HG03520 (cell line): ENCODE measurements around the gene MRPL20.

Experiments used
- ATAC-seq: cut with Tn5 transposase; IDR thresholded peaks from one replicate; pipeline ENCODE4 v1.9.1; 2021; ENCODE audit warnings: mild to moderate bottlenecking, moderate library complexity; ENCODE audit not compliant: unreplicated experiment

Gene MRPL20

DNA sequence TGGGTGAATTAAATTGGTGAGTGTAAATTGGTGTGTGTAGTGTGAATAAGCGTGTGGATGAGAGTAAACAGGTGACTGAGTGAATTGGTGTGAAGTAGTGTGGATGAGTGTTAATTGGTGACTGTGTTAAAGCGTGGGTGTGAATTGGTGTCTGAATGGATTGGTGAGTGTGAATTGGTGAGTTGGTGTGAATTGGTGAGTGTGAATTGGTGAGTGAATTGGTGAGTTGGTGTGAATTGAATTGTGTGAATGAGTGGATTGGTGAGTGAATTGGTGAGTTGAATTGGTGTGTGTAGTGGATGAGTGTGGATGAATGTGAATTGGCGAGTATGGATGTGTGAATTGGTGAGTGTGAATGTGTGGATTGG is 40.4 kb downstream of the MRPL20 start:
- ATAC-seq = no peak

DNA sequence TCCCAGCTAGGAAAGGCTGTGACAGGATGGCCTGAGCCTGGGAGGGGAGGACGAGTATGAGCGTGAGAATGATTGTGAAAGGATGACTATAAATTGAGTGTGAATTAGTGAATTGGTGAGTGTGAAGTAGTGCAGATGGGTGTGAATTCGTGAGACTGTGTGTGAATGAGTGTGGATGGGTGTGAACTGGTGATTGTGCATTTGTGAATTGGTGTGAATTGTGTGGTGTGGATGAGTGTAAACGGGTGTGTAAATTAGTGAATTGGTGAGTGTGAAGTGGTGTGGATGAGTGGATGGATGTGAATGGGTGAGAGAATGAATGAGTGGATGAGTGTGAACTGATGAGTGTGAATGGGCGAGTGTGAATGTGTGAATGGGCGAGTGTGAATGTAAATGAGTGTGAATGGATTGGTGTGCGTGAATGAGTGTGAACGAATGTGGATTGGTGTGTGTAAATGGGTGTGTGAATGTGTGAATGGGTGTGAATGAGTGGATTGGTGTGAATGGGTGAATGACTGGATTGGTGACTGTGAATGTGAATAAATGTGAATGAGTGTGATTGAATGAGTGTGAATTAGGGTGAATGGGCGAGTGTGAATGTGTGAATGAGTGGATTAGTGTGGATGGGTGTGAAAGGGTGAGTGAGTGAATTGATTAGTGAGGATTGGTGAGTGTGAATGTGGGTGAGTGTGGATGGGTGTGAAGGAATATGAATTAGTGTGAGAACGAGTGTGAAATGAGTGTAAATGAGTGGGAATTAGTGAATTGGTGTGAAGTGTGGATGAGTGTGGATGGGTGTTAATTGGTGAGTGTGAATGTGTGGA is 41.0 kb downstream of the MRPL20 start:
- ATAC-seq = no peak

DNA sequence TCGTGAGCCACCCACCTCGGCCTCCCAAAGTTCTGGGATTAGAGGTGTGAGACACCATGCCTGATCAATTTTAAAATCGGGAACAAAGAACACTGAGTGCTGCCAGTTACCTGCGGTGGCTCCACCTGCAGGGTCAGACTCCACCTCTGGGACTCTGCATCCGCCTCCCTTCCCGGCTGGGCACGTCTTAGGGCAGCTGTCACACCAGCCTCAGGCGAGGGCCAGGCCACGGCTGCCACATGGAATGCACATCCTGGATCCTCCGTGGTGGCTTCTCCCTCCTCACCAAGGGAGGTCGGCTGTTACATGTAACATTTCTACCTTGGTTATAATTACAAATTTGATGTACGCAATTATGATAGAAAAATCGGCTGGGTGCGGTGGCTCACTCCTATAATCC is 42.8 kb downstream of the MRPL20 start:
- no peak for ATAC-seq

DNA sequence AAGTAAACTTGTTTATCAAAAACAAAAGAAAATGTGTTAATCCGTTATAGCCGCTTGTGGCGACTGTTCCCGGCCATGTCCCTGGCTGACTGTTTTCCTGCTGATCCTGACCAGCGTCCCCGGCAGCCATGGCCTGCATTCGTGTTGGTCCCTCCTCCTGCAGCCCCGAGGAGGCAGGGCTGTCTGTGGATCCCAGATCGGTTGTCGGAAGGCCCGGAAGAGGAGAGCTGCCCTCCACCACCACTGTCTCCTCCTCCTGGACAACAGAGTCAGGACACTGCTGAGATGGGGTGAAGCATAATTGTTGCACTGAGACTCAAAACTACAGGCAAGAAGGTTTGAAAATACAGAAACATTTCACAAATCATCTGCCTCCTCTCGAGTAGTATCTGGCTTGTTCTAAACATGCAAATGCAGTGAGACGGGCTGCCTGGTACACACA is 45.1 kb downstream of the MRPL20 start:
- no peak for ATAC-seq

DNA sequence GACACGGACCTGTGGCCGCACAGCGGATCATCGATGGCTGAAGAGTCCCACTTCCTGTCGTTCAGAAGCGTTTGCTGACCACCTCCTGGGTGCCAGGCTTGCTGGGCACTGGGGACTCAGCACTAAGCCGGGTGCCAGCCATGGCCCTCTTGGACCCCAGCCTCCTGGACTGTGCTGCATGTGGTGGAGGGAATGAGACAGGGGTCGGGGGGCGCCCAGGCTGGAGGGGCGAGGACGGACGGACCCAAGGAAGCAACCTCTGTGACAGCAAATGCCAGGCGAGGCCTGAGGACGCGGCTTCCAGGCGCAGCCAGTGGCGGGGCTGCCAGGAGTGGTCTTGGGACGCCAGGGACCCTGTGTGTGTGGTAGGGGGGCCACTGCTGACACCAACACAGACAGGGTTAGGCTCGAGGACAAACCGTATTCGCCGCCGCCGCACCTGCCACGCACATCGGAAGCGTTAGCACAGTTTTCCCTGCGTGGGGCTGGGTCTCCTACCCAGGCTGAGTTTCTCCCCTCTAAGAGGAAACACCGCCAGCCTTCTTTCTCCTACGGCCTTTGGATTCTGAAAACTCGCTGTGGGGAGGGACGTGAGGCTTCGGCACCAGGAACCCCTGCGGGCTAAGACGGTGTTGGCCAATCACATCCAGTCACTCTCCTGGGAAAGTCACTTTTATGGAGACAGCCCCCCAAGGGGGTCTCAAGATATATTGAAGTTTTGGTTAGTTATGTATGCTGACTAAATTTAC is 45.7 kb downstream of the MRPL20 start:
- no peak for ATAC-seq

DNA sequence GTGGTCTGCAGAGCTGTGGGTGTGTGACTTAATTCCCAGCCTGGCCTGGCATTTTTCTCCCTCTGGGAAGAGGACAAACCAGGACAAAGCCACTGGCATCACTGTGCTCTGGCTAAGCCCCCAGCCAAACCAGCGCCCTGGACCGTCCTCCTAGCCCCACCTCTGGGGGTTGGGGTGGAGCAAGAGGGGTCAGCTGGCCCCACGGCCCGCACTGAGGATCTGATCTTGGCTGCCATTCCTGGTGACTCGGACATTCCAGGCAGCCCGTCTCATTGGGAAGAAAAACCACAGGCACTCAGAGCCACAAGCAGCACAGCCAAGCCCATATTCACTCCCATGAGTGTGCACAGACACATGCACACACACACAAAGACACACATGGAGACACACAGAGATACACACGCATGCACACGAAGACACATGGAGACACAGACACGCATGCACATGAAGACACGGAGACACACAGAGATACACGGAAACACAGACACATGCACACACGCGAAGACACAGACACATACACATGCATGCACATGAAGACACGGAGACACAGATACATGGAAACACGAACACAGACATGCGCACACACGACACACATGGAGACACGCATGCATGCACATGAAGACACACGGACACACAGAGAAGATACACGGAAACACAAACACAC is 46.5 kb downstream of the MRPL20 start:
- no peak for ATAC-seq

DNA sequence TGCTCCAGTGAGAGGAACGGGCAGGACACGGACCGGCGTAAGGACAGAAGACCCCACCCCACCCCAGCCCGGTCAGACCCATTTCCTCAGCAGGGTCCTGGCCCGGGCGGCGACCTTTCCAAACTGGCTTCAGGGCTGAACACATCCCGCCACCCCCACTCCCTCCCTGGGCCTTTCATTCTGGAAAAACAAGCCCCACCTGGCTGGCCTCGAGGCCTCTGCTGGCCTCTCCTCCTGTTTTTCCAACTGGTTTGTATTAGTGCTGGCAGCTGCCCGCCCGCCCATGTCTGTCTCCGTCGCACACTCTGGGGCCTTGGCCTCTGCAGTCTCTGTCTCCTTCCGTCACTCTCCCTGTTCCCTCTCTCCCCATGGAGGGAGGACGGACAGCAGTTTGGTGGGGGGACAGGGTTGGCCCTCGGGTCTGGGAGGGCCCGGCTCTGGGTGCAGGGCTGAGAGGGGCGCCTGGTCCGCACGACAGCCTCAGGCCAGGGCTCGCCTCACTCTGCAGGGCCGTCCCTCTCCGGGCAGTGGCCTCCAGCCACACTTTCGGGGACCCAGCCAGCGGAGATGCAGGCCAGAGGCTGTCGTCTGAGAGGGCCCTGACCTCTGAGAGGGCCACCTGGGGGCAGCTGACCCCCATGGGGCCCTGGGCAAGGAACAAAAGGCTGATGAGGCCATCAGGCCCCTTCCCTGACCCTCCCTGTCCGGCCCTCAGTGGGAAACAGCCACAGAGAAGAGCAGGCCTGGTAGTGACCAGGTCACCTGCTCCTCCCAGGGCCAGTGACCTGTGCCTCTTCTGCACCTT is 47.2 kb downstream of the MRPL20 start:
- no peak for ATAC-seq

DNA sequence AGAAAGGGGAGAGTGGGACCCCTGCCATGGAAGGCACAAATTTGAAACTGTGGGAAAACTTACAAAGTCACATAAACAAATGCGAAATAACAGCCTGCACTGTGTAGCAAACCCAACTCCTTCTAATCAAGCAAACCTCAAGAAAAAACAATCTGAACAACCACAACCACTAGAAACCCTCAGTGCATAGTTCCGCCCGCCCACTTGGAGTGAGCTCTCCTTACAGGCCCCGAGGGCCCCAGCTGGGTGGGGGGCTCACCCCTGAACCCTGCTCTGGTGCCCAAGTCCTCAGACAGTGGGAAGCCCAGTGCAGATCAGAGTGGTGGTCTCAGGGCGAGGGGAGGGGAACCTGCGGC is 47.8 kb downstream of the MRPL20 start:
- ATAC-seq = no peak

DNA sequence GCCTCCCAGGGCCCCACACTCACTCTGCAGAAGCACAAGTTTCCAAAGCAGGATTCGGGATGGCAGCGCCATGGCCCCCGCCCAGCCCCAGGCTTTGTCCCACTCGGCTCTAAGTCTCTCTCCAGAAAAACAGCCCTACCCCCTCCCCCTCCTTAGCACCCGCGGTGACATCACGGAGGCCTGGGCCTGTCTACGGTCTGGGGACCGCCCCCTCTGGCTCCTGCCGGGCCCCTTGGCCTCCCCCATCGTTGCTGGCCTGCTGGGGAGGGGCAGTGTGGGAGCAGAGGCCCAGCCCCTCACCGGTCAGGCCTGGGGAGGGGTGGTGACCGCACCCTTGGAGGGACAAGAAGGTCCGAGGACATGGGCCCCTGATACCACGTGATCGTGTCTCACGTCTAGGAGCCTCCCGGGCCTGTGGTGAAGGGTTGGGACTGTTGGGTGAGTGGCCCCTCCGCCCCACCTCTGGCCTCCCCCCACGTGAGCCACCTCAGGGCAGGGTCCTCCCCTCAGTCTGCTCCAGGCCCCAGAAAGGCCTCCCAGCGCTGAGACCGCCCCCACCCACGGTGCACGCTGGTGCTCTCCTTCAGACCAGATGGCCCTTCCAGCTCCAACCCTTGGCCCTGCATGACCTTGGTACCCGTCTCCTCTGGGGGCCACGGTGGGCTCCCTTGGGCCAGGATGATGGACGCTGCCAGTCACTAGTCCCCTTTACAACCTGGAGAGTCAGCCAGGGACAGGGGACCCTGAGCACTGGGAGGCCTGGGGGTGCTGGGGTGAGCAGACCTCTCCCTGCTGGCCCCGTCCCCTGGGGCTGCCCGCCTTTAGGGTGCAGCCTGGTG is 48.4 kb downstream of the MRPL20 start, which contains the start of gene MXRA8:
TSS of gene MXRA8 (minus strand) at position 123 of the 839 bp plus-strand sequence. CDS start at position 72, 51 bp downstream.
- no peak for ATAC-seq

DNA sequence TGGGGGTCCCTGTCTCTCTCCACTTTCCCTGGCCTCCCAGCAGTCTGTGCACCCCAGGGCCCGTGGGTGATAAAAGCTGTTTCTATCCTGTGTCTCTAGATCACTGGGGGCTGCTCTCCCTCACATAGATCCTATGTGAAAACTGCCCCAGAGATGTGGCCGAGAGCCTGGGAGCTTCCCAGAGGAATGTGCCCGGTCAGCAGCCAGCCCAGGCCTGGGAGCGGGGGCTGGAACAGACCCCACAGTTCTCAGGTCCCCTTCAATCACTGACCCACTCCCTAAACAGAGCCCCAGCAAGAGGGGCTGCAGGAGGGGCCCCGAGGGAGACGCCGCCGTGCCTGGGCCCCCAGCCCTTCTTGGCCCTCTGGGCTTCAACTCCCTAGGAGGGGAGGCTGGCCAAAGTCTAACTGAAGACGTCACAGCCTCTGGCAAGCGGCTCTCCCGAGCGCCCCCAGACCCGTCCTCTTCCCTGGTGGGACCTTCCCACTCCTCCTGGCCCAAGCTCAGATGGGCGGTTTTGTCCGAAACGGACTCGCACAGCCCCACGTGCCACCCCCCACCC is 49.1 kb downstream of the MRPL20 start:
- ATAC-seq = no peak

DNA sequence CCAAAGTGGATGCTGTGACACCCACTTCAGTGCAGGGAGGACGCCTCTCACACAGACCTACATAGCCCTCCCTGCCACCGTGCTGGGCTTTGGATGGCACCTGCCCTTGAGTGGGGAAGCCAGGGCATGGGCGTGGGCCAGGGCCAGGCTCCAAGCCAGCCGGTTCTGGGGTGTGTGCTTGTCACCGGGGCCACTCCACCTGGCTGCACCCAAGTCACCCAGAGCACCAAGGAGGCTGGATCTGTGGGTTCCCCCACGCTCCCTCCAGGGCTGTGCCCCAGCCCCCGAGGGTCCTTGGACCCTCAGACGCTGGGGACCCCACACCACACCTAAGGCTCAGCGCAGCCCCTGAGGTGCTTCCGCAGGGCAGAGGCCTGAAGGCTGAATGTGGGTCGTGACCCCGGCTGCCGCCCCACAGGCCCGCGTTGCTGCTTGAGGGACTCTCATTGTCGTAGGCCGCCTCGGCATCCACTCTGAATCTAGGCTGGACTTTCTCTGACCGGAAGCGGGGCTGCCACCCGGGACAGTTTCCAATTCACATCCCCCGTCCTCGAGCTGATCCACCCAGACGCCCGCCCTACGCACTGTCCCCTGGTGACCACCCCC is 50.2 kb downstream of the MRPL20 start:
- no peak for ATAC-seq

DNA sequence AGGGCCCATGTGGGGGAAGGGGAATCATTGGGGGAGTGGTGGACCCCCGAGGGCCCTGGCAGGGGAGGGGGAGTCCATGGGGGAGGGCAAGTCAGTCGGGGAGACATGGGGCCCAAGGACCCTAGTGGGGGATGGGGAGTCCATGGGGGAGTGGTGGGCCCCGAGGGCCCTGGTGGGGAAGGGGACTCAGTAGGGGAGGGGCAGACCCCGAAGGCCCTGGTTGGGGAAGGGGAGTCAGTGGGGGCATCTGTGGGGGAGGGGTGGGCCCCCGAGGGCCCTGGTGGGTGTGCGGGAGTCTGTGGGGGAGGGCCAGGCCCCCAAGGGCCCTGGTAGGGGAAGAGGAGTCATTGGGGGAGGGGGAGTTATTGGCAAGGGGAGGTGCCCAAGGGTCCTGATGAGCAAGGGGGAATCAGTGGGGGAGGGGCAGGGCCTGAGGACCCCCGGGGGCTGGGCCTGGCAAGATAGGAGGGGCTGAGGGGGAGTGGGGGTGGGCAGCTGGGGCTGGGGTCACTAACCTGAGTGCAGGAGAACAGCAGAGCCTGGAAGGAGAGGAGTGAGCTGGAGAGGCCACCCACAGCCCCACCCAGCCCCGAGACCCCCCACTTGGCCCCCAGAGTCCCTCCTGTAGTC is 50.8 kb downstream of the MRPL20 start:
- no peak for ATAC-seq

DNA sequence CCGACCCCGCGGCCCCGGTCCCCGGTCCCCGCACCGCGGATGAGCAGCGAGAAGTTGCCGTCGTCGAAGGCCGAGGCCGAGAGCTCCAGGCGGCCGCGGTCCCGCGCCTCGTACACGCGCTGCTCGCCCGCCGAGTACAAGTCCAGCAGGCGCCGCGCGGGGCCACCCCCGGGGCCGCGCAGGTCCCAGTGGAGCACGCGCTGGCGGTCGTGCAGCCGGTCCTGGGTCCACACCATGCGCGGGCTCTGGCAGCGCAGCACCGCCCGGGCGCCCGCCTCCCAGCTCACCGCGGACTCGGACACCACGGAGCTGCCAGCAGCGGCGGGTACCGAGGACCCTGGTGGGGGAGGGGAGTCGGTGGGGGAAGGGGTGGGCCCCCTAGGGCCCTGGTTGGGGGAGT is 51.7 kb downstream of the MRPL20 start:
- ATAC-seq = no peak

DNA sequence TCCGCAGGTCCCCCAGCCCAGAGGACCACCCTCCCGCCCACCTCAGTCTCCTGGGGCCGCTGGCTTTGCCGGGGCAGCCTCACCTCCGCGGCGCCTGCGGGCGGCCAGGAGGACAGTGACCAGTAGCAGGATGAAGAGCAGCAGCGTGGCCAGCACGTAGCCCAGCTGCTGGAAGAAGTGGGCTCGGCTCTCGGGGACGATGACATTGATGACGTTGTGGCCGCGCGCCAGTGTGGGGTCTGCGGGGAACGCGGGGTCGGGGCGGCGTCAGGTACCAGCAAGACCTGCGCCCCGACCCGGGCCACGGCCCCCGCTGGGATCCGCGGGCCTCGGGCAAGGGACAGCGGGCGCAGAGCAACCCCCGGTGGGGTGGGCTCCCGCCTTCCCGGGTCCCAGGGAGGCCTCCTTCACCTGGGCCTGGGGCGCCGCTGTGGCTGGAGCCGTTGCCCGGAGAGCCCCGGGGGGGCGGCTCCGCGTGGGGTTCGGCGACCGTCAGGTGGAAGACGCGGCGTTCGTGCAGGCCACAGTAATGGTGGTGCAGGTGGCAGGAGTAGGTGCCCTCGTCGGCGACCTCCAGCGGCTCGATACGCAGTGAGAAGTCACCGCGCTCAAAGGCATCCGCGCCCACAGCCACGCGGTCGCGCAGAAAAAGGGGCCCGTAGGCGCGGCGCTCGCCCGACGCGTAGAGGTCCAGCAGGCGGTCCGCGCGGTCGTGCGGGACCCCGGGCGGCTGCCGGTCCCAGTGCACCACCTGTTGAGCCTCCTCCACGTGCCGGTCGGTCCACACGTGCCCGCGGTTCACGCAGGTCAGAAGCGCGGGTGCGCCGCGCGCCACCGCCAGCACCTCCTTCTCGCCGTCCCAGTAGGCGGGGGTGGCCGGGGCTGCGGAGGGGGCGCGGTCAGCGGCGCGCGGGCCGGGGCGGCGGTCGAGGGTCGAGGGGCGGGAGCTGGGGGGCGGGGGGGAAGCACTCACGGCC is 52.5 kb downstream of the MRPL20 start:
- no peak for ATAC-seq

DNA sequence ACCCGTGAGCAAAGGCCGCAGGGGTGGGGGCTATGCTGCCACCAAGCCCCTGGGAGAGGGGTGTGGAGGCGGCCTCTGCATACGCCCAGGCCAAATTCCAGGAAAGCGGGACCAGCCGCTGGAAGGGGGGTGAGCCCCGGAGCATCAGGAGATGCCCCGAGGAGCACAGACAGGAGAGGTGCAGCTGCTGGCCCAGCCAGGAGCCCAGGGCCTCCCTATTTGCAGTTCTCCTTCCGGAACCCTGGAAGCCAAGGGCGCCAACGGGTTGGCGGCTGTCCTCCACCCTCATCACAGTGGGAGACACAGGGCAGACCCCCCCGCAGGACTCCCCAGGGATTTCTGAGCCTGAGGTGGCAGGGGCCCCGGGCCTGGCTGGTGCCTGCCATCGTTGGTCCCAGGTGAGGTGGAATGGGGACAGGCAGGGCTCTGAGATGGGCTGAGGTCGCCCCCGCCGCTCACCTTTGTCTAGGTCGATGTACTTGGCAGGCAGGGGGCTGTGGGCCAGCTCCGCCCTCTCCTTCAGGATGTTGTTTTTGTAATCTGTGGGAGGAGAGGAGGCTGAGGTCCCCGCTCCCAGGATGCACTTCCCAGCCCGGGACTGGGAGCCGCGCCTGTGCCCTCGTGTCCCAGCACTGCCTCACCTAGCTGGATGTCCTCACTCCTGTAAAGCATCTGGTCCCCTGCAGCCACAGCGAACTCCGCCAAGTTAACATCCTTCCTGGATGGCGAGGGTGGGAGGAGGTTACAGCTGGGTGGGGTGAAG is 53.5 kb downstream of the MRPL20 start:
- ATAC-seq = no peak

DNA sequence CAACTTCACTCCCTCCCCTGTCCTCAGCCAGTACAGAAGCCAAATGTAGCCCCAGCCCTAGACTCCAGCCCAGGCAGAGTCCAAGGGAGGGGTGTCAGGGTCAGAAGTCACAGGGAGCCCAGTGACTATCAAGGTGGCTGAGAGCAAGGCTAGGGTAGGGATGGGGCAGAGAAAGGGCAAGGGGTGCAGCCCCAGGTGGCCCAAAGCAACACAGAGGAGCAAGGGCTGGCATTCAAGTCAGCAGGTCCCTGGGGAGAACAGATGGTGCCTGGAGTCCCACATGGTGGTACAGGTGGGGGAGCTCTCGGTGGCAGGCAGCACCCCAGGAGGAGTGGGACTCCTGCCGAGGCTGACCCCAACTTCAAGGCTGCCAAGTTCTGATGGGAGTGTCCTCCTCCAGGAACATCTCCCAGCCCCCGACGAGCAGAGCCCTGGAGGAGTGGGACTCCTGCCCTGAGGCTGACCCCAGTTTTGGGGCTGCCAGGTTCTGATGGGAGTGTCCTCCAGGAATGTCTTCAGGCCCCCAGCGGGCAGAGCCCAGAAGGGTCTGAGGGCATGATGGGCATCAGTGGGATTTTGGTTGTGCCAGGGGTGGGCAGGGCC is 54.2 kb downstream of the MRPL20 start:
- no peak for ATAC-seq
